Astrocyte (in vitro differentiated cells and primary cell): ENCODE measurements around the gene AZU1.

Experiments used
- EZH2 ChIP-seq: IDR thresholded peaks from 2 replicates; pipeline ENCODE4 v1.6.1; 2012; ENCODE audit warnings: mild to moderate bottlenecking, low read length, inconsistent platforms; ENCODE audit not compliant: insufficient read depth
- TF ChIP-seq, protein P1 (sequence below): IDR thresholded peaks from 2 replicates; pipeline ENCODE4 v1.5.1; 2011; ENCODE audit warnings: low read depth, mild to moderate bottlenecking, inconsistent platforms, low read length, moderate library complexity; ENCODE audit not compliant: insufficient read depth

DNA sequence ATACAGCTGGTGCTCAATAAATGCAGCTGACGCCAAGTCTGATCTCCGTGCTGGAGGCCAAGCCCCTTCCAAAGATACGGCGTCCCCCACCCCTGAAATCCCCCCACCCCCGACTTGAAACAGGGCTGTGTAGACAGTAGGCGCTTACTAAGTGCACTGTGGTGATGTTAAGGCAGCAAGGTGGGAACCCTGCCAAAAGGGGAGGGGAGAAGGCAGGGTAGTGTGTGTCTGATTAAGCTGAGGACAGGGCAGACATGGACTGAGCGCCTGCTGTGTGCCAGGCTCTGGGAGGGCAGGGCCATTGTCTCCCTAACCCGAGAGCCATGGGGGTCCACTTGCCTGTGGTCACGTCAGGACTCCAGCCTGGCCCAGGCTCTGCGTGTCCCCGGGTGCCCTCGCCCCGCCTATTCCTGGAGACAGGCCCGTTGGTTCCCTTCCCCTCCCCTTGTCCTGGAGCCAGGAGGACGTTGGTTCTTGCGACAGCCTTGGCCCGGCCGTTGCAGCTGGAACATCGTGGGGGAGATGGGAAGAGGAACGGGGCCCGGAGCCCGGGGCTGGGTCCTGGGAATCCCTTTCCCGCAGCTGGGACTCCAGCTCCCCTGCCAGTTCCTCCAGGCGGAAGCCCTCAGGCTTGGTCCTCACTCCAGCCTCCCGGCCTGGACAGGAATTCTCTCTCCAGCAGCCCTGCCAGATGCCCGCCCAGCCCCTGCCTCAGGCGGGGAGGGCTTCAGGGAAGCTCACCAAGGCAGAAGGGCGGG, 22.8 kb downstream of the AZU1 start:
- TF ChIP-seq, protein P1, sequence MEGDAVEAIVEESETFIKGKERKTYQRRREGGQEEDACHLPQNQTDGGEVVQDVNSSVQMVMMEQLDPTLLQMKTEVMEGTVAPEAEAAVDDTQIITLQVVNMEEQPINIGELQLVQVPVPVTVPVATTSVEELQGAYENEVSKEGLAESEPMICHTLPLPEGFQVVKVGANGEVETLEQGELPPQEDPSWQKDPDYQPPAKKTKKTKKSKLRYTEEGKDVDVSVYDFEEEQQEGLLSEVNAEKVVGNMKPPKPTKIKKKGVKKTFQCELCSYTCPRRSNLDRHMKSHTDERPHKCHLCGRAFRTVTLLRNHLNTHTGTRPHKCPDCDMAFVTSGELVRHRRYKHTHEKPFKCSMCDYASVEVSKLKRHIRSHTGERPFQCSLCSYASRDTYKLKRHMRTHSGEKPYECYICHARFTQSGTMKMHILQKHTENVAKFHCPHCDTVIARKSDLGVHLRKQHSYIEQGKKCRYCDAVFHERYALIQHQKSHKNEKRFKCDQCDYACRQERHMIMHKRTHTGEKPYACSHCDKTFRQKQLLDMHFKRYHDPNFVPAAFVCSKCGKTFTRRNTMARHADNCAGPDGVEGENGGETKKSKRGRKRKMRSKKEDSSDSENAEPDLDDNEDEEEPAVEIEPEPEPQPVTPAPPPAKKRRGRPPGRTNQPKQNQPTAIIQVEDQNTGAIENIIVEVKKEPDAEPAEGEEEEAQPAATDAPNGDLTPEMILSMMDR = no peak
- no peak for TF ChIP-seq EZH2
